GM21786 (cell line): ENCODE measurements around the gene TMEM17.

Experiments
- ATAC-seq: cut with Tn5 transposase; IDR thresholded peaks from one replicate; pipeline ENCODE4 v1.9.1; 2021; ENCODE audit not compliant: unreplicated experiment

TMEM17 gene

GRCh38 chr2:62474176-62474575 lies 31.8 kb downstream of the TMEM17 start:
- ATAC-seq = no peak

- no peak for ATAC-seq
These were observed 32.7 kb downstream of the TMEM17 start for GRCh38 chr2:62473246-62473827.

DNA sequence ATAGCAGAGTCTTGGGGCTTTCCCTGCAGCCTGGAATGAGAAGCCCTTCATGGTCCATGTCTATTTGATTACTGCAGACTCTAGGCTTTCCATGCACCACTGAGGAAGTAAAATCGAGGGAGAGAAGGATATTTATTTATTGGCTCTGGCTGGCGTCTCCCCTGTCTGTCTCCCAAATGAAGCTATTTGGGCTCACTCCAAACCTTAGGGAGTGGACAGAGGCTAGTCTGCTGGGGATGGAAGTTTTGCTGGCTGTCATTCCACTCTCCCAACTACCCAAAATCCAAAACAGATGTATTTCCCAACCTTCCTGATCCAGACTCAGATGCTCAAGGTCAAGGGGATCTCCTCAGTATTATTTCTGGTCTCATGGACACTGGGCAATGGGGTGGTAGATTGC lies 33.7 kb downstream of the TMEM17 start:
- ATAC-seq = no peak

- ATAC-seq = no peak
These were observed 34.2 kb downstream of the TMEM17 start for GRCh38 chr2:62471816-62472215.

GRCh38 chr2:62471404-62471803 lies 34.6 kb downstream of the TMEM17 start:
- ATAC-seq = no peak

DNA sequence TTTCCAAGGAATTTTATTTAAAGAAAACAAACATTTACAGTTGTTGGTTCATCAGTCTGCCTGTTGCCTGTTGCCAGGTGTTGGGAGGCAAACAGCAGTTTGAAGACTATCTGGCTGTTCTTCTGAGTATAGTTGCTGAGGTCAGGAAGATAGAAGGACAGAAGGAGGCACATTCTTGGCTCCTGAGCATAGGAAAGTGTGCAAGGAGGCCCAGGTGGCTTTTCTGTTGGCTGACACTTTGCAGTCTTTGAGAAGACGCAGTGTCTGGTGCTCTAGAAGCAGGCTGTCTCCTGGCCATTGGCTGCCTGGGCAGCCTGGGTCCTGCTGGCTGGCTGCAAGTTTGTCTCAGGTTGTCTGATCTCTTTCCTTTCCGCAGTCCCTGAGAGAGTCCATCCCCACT lies 36.4 kb downstream of the TMEM17 start:
- ATAC-seq = no peak

DNA sequence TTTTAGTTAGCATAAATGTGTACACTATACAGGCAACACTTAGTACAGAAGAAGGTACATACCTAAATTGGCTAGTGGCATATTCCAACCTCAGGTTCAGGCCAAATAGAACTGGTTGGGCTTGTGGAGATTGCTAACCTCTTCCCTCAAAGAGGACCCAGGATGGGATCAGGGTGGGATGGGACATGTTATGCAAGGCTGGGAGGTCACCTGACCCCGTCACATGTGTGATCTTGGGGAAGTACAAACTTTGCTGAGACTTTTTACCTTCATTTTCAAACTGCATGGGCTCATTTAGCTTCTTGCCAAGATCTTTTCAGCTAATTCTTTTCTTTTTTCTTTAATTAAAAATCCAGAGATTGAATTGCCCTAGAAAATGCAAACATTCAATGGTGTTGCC lies 36.9 kb downstream of the TMEM17 start:
- no peak for ATAC-seq

- no peak for ATAC-seq
These were observed 38.3 kb downstream of the TMEM17 start for GRCh38 chr2:62467475-62468321.

DNA sequence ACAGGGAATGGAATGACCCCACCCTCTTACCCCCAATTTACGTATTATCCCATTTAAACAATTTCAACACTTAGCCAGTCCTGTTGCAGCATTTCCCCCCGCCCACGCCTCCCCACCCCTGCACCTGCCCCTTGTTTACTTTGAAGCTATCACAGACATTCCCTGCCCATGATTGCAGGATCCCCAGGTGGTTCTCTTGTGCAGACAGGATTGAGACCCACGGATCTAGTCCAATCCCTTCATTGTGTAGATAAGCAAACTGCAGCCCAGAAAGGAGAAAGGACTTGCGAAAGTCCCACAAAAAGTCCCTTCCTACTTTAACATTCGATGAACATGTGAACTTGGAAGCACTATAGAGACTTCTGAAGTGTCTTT lies 38.9 kb downstream of the TMEM17 start:
- ATAC-seq = no peak

DNA sequence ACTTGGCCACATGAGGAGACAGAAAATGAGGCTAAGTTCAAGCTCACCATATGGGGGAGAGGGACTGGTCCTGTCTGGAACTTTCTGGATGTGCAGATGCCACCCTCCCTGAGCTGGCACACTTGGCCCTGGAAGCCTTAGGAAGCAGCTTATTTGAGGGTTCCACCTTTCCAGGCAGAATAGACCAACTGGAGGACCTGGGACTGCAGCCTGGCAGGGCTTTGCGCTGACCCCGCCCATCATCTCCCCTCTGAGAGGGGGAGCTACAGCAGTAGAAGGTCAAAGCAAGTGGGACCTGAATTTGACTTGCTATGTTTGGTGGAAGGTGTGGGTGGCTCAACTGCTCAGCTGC lies 39.5 kb downstream of the TMEM17 start:
- no peak for ATAC-seq

DNA sequence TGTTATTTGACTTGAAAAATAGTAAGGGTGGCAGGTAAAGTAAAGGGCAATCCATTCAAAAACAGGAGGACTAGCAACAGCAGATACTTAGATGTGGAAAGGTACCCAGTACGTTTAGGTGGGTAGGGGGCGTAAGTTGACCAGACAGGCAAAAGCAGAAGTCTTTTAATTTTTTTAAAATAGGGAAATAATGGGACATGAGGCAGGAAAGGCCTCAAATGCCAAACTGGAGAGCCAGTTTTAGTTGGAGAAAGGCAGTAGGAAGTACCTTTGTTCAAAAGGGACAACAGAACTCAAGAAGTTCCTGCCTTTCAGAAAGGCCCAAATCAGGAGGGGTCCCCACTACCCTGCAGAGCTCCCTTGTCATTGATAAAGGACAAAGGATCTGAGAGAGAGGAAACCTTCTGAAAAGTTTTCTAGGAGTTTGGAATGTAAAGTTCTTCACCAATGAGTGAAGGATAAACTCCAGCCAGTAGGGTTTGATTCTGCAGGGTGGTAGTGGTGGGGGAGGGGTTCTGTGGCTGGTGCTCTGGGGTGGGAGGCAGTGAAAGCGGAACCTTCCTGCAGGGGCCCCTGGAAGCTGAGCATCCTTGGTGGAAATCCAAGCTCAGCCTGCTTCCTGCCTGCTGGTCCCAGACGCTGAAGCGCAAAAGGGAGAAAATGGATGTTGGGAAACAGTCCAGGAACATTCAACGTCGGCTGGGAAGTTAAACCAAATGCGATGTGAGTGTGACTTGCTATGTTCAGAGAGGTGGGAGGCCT lies 40.1 kb downstream of the TMEM17 start:
- no peak for ATAC-seq

- ATAC-seq = no peak
These were observed 40.8 kb downstream of the TMEM17 start for GRCh38 chr2:62465039-62465740.

GRCh38 chr2:62464221-62465007 lies 41.6 kb downstream of the TMEM17 start:
- ATAC-seq = no peak

DNA sequence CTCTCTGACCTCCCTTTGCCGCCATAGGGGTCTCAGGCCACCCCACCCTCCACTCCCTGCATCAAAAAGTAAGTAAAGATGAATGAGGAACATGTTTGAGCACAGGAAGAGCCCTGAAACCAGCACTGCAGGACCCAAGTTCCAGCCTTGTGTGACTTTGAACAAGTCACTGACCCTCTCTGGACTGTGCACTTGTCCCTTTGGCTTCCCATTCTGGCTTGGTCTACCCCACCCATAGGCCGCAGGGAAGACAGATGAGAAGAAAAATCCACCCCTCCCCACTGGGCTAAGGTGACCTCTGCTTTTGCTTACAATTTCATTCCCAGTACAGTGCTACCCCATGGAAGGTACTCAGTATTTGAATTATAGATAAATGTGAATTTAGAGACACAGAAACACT lies 43.8 kb downstream of the TMEM17 start:
- ATAC-seq = no peak

DNA sequence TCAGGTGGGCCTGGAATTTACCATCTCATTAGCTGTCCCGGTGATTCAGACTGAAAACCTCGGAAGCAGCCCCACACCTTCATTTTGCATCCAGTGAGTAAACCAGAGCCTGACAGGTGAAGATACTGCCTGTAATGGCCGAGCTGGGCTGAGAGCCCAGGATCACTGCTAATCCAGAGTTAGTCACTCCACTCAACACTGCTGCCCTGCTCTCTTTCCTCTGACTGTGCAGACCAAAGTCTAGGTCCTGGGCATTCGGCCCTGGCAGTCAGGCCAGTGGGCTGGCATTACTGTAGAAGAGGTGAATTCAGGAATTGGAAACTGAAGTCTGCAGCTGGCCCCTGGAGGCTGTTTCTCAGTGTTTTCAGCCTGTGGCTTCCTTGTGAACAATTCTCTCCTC lies 44.3 kb downstream of the TMEM17 start:
- ATAC-seq = no peak

DNA sequence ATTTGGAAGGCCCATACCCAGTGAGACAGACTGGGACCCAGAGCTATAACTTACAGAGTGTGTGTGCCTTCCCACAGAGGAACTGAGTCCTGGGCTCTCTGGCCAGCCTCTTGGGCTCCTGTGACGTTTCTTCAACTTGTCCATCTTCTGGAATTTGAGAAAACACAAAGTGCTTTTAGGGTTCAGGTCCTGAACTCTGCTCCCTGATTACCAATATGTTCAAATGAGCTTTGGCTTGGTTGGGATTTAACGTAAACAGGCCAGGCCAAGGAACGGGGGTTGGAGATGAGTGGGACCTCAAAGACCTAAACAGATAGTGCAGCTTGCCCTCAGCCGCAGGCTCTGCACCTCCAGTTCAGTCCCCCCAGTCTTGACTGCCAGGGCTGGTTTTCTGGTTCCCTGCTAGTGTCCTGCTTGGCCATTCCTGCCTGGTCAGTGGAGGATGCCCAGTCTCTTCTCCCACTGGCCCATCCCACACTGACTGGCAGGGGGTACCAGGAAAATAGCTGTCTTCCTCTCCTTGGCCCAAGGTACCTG lies 44.9 kb downstream of the TMEM17 start:
- ATAC-seq = no peak

- no peak for ATAC-seq
These were observed 45.8 kb downstream of the TMEM17 start for GRCh38 chr2:62460175-62460574.

GRCh38 chr2:62459672-62460071 lies 46.3 kb downstream of the TMEM17 start:
- no peak for ATAC-seq

GRCh38 chr2:62459106-62459505 lies 46.9 kb downstream of the TMEM17 start:
- ATAC-seq = no peak

GRCh38 chr2:62458671-62459081 lies 47.3 kb downstream of the TMEM17 start:
- no peak for ATAC-seq
